ENCODE measurements around the gene CNTLN.
"Not testable (repeated sequence)": the region's sequence is repeated elsewhere in the genome, so short reads cannot be mapped to it uniquely, and the experiment has no call there.

CNTLN gene

DNA sequence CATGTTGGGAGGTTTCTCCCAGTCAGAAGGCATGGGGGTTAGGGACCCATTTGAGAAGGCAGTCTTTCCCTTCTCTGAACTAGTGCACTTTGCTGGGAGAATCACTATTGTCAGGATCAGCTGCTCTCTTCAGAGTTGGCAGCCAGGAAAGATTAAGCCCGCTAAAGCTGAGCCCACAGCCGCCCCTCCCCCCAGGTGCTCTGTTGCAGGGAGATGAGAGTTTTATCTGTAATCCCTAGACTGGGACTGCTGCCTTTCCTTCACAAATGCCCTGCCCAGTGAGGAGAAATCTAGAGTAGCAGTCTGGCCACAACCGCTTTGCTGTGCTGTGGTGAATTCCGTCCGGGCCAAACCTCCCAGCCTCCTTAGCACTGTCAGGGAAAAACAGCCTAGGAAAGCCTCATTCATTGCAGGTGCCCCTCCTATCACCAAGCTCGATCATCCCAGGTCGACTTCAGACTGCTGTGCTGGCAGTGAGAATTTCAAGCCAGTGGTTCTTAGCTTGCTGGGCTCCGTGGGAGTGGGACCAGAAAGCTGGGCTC, 69.8 kb downstream of the CNTLN start:
- no peak for DNase-seq

DNA sequence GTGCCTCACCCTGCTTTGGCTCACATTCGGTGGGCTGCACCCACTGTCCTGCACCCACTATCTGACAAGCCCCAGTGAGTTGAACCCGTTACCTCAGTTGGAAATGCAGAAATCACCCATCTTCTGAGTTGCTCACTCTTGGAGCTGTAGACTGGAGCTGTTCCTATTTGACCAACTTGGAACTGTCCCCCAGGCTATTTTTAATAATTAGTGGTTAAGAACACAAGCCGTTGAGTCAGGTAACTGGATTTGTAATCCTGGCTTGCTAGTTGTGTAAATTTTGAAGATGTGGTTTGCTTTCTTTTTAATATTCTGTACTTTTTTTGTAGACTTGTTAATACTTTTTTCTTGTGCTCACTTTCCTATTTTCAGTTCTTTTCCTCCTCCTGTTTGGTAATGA, 81.2 kb downstream of the CNTLN start:
- DNase-seq, result no peak

DNA sequence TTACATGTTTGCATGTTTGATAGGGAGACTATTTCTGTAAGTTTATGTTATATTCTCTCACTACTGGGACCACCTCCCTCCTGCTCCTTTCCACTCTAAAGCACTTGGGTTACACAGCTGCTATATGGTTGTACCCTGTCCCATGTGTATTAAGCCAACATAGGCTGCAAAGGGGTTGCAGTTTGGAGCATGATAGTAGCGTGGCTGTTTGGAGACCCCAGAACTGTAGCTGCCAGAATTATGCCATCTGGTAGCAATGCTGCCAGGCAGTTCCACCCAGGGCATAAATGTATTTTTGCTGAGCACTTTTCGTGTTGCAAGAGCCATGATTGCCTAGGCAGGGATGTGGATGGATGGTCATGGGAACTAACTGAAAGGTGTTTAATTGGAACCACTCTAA, 81.8 kb downstream of the CNTLN start:
- no peak for DNase-seq

DNA sequence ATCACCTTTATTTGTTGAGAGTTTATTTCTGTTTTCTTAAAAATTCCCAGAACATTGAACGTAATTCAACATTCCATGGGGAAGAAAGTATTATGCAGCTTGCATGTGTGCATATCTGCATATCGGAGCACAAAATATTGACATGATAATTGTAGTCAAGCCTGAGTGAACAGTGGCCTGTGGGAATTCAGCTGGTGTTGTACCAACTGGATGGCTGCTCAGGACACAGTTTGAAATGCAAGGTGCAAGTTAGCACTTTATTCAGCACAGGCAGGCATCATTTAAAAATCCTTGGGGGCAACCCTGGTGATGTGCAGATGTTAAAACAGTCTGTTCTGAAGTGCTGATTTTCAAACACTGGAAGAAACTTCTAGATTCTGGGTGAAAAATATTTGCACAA, 82.4 kb downstream of the CNTLN start:
- DNase-seq, result no peak

DNA sequence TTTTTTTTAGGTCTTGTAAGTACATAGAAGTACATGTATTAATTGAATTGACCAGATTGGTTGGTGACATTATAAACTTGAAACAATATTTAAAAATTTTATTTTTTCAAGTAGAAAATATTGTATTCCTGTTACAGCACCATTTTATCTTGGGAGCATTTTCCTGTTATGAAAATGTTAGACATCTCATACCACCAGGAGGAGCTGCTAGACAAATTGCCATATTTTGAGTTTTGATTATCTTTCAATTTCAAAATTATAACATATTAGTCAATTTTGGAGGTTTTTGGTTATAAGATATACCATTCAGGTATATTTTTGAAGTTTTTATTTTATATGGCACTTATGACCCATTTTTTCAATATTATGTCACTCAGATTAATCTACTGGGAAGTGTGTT, 84.4 kb downstream of the CNTLN start:
- no peak for DNase-seq

DNA sequence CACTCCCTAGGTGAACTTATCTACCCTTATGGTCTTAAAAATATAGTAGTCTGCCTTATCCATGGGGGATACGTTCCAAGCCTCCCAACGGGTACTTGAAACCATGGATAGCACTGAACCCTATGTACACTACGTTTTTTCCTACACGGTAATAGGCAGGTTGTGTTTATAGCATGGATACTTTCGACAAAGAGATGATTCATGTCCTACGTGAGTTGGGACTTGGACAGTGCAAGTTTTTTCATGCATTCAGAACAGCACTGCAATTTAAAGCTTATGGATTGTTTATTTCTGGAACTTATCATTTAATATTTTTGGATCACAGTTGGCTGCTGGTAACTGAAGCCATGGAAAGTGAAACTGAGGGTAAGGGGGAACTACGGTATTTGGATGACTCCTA, 88.1 kb downstream of the CNTLN start:
- DNase-seq, result no peak

DNA sequence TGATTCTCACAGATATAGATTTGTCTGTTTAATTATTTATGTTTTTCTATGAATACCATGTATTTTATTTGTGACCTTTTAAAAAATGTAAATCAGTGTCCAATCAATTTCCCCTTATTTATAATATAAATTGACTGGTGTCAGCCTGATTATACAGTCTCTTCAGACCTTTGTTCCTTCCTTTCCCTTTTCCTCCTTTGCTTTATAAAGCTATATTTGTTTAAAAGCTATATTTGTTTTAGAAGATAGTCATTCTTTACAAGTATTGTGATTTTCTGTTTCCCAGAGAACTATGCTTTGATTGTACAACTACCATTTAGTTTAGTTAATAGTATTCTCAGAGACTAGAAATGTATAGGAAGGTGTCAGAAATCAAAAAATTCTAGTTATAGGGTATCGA, 90.6 kb downstream of the CNTLN start:
- no peak for DNase-seq

DNA sequence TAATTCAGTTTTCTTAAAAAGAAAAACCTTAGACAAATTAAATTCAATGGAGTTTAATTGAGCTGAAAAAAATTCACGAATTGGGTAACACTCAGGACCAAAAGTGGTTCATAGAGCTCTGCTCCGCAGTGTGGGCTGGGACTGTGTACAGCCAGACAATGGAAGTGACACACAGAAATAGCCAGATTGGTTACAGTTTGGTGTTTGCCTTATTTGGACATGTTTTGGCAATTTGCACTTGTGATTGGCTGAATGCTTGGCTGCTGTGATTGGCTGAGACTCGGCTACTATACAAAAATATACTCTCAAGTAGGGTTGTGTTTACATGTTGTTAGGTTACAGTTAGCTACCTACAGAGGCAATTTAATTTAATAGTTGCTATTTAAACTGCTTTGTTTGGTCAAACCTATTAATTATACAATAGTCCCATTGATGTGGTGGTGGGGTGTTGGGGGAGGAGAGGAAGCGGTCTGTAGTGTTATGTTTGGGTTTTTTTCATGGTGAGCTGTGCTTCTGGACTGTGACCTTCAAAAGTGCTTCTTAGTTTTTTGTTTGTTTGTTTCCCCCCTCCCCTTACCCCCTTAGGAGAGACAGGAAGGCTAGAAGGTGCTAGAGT, 95.2 kb downstream of the CNTLN start:
- no peak for DNase-seq

DNA sequence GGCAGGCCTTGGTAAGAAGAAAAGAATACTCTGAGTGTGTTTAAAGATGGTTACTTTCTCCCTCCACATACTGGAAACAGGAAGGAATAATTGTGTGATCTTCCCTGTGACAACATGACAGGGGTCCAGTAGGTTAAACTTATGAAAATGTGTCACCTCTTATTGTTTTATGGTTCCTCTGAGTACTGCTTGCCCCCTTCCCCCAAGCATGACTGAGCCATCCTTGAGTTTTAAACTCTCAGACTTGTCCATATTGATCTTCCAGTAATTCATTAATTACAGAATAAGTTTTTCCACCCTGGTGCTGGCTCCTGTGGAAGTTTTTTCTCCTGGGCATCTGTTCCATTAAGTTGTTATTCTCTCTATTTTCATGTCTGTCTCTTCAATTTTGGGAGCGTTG, 95.8 kb downstream of the CNTLN start:
- no peak for DNase-seq

DNA sequence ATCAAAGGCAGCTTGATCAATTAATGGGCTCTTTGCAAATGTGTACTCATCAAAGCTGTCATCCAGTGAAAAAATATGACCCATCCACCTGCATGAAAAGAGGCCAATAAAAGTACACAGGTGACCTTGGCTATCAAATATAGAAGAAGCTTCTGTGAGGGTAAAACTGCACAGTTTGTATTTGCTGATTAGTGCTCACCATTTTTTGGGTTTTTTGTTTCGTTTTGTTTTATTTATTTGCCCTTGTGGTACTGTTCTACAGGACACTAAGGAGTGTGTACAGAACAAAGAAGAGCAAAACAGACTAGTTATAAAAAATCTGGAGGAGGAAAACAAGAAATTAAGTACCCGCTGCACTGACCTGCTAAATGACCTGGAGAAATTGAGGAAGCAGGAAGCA, 101.3 kb downstream of the CNTLN start:
- DNase-seq, result no peak

DNA sequence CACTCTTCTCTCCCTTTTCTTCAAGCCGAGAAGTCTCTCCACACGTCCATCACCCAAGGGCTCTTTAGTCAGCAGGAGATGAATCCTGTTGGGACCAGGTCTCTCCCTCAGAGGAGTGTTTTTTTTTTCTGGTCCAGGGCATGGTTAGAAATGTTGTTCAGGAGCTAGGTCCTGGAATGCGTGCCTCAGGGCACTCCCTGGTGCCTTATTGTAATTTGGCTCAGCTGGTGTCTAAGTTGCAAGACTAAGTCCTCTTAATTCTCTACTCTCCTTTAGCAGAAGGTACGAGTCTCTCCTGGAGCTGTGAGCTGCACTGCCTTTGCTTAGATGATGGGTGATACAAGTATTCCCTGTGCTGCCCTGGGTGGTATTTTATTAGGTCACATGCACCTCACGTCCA, 111.9 kb downstream of the CNTLN start:
- no peak for DNase-seq

DNA sequence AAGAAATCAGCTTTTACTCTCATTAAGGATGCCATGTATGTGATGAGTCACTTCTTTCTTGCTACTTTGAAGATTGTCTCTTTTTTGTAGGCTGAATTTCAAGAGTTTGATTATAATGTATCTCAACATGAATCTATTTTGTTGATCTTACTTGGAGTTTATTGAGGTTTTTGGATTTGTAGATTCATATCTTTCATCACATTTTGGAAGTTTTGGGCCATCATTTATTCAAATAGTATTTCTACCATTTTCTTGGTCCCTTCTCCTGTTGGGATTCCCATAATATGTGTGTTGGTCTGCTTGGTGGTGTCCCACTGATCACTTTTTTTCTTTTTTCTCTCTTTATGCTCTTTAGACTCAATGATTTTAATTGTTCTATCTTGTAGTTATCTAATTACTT, 116.3 kb downstream of the CNTLN start:
- DNase-seq, result no peak

DNA sequence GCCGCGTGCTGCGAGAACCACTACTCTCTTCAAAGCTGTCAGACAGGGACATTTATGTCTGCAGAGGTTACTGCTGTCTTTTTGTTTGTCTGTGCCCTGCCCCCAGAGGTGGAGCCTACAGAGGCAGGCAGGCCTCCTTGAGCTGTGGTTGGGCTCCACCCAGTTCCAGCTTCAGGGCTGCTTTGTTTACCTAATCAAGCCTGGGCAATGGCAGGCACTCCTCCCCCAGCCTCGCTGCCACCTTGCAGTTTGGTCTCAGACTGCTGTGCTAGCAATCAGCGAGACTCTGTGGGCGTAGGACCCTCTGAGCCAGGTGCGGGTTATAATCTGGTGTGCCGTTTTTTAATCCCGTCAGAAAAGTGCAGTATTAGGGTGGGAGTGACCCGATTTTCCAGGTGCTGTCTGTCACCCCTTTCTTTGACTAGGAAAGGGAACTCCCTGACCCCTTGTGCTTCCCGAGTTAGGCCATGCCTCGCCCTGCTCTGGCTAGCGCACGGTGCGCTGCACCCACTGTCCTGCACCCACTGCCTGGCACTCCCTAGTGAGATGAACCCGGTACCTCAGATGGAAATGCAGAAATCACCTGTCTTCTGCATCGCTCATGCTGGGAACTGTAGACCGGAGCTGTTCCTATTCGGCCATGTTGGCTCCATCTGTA, 133.8 kb downstream of the CNTLN start:
- not testable (repeated sequence) for DNase-seq

DNA sequence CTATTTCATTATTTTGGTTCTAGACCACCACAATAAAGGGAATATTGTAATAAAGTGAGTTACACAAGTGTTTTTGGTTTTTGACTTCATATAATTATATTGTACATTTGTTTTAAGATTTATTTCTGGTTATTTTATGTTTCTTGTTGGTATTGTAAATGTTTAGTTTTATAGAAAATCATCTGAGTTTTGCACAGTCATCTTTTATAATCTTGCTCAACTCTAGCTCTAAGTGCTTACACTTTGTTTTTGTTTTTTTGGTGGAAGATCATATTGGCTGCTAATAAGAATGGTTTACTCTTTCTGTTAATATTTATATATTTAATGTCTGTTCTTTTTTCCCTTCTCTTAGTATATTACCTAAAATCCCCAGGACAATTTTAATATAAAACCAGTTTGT, 135.0 kb downstream of the CNTLN start:
- DNase-seq, result no peak

DNA sequence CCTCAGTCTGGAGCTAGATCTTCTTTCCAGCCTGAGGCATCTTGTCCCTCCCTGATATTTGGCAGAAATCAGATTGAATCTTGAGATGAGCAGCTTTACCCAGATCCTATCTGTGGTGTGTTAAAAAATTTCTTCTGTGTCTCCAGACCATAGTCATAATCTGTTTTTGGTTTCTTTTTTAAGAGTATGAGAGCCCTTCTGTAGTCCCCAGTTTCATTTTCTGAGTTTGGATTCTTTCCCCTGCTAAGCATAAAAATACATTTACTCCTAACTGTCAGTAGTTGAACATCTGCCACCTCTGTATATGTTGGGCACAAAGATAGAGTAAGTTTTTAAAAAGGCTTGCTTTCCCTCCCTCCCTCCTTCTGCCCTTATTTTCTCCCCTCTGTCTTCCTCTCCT, 137.7 kb downstream of the CNTLN start:
- DNase-seq, result no peak

DNA sequence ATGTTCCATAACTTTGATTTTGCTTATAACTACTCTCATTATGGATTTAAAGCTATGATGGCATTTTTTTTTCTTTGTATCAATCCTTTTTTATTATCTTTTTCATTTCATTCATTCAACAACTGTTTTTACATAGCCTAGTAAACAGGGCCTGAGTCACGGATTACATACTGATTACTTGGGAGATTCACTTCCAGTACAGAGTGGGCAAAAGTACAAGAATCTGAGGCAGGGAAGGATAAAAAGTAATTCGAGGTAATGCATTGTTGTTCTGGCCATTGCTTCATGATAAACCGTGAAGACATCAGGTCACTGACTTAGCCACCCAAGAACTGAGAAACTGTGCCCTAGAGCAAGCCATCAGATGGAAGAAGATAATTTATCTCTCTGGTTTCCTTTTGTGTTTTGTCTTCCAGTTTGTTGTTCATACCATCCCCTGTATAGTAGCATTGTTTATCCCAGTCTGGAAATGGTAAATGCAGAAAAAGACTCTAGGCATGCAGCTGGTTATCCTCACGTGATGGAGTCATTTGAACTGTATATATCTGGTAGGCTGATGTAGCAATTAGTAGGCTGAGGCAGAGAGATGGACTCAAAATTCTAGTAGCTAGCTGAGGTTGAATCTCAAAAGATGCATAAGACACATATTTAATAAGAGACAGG, 145.6 kb downstream of the CNTLN start:
- DNase-seq, result no peak

DNA sequence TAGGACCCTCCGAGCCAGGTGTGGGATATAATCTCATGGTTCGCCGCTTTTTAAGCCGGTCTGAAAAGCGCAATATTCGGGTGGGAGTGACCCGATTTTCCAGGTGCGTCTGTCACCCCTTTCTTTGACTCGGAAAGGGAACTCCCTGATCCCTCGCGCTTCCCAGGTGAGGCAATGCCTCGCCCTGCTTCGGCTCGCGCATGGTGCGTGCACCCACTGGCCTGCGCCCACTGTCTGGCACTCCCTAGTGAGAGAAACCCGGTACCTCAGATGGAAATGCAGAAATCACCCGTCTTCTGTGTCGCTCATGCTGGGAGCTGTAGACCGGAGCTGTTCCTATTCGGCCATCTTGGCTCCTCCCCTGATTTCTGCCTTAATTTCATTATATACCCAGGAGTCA, 155.8 kb downstream of the CNTLN start:
- DNase-seq, result not testable (repeated sequence)

DNA sequence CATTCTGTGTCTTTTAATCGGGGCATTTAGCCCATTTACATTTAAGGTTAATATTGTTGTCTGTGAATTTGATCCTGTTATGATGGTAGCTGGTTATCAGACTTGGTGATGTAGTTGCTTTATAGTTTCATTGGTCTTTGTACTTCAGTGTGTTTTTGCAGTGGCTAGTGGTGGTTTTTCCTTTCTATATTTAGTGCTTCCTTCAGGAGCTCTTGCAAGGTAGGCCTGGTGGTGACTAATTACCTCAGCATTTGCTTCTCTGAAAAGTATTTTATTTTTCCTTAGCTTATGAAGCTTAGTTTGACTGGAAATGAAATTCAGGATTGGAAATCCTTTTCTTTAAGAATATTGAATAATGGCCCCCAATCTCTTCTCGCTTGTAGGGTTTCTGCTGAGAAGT, 156.9 kb downstream of the CNTLN start:
- no peak for DNase-seq

DNA sequence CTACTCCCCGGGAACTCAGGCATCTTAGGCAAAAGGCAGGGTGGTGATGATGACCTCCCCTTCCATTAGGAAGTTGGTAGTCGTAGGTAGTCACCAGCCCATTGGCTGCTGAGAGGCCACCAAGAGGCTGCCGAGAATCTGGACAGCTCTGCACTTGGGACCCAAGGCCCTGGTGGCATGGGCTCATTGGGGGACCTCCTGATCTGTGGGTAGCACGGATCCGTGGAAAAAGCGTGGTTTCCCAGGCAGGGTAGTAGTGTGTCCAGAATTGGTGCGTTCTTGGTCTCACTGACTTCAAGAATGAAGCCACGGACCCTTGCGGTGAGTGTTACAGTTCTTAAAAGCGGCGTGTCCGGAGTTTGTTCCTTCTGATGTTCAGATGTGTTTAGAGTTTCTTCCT, 158.8 kb downstream of the CNTLN start:
- DNase-seq, result no peak

DNA sequence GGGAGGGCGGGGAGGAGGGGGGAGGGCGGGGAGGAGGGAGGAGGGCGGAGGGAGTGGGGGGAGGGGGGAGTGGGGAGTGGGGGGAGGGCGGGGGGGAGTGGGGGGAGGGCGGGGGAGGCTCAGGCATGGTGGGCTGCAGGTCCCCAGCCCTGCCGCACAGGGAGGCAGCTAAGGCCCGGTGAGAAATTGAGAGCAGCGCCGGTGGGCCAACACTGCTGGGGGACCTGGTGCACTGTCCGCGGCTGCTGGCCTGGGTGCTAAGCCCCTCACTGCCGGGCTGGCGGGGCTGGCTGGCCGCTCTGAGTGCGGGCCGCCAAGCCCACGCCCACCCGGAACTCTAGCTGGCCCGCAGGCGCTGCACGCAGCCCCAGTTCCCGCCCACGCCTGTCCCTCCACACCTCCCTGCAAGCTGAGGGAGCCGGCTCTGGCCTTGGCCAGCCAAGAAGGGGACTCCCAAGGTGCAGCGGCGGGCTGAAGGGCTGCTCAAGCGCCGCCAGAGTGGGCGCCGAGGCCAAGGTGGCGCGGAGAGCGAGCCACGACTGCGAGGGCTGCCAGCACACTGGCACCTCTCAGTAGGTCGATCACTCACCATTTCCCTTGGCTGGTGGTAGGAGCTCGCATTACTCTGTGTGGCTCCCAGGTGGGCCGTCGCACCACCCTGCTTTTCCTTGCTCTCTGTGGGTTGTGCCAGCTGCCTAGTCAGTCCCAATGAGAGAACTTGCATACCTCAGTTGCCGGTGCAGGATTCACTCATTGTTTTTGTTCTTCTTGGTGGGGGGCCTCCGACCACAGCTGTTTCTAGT, 160.2 kb downstream of the CNTLN start:
- no peak for DNase-seq

DNA sequence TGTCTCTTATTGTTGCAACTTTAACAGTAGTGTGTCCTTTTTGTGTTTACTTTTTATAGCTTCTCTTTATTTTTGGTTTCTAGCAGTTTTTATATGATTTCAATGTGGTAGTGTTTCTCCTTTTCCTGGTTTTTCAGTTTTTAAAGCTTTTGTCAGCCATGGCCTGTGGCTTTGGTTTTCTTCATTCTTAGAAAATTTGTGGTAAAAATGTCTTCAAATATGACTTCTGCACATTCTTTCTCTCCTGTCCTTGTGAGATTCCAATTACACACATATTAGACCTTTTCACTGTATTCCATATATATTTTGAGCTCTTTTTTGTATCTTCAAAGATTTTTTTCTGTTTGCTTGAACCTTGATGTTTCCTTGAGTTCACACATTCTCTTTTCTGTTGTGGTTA, 180.5 kb downstream of the CNTLN start:
- no peak for DNase-seq

DNA sequence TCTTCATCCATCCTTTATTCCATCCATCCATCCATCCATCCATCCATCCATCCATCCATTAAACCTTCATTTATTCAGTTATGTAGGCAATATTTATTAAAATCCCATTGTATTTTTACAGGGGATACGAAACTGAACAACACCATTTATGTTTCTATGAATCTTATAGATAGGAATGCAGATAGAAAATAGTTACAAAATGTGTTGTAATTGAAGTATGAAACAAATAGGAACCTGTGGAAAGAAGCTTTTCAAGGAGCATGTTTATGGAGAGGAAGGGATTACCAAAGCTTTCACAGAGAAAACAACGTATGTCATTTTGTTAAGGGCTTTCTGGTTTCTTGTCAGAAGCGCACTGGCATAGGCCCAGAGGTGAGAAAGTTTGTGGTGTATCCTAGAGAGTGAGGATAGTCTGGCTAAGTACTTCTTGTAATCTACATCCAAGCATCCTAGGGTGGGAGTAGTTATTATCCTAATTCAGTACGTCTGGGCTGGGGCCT, 184.0 kb downstream of the CNTLN start:
- DNase-seq, result no peak

DNA sequence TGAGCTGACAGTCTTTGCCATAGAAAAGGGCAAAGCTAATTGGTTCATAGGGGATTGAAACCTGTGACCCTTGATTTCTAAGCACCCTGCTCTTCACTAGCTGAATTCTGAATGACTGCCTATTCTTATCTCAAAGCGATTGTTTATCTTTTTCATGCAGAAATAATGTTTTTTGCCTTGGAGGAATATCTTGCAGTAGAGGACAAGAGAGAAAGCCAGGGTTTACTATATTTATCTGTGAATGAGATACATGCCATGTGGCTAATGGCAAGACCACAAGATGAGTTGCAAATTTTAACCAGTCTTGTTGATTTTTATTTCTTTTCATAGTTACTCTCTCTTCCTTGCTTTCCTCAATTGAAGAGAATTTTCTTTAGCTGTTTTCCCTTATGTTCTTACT, 185.0 kb downstream of the CNTLN start:
- DNase-seq, result no peak
